NCI-H146 treated with DMSO at 0.1 percent for 48 hours (cell line): Measurements from ENCODE around the gene TNFRSF18.
"Not testable (repeated sequence)": the region's sequence is repeated elsewhere in the genome, so short reads cannot be mapped to it uniquely, and the experiment has no call there.

Experiments used
- DNase-seq: peaks from one replicate; lab custom pipeline; 2025; ENCODE audit not compliant: unreplicated experiment; lab: John Stamatoyannopoulos, UW

Gene TNFRSF18

GRCh38 chr1:1206376-1206965, at the start of gene TNFRSF18:
TNFRSF18 (minus strand) TSS chr1:1206592; CDS start chr1:1206571, 21 bp downstream.
- no peak for DNase-seq

- no peak for DNase-seq
These were observed 49.2 kb upstream of the TNFRSF18 start for GRCh38 chr1:1255611-1256010.

- no peak for DNase-seq
These were observed 48.7 kb upstream of the TNFRSF18 start for GRCh38 chr1:1255078-1255477.

GRCh38 chr1:1254667-1254998, 48.2 kb upstream of the TNFRSF18 start:
- no peak for DNase-seq

- no peak for DNase-seq
These were observed 47.7 kb upstream of the TNFRSF18 start for GRCh38 chr1:1253972-1254666.

GRCh38 chr1:1253314-1253713, 46.9 kb upstream of the TNFRSF18 start:
- no peak for DNase-seq

GRCh38 chr1:1250786-1251284, 44.4 kb upstream of the TNFRSF18 start:
- DNase-seq, result no peak

GRCh38 chr1:1248009-1248913, 41.9 kb upstream of the TNFRSF18 start:
- DNase-seq, result not testable (repeated sequence)

GRCh38 chr1:1247341-1247913, 41.0 kb upstream of the TNFRSF18 start:
- DNase-seq, result no peak

GRCh38 chr1:1246577-1247340, 40.4 kb upstream of the TNFRSF18 start, which contains the start of gene C1QTNF12:
C1QTNF12 (minus strand) TSS chr1:1246722; CDS start chr1:1246690, 32 bp downstream.
- no peak for DNase-seq

- DNase-seq, result no peak
These were observed 39.6 kb upstream of the TNFRSF18 start for GRCh38 chr1:1245817-1246576.

GRCh38 chr1:1245178-1245816, 38.9 kb upstream of the TNFRSF18 start:
- no peak for DNase-seq

GRCh38 chr1:1244192-1244811, 37.9 kb upstream of the TNFRSF18 start:
- no peak for DNase-seq

- DNase-seq, result no peak
These were observed 37.4 kb upstream of the TNFRSF18 start for GRCh38 chr1:1243807-1244191.

- no peak for DNase-seq
These were observed 36.9 kb upstream of the TNFRSF18 start for GRCh38 chr1:1243266-1243660.

GRCh38 chr1:1242461-1243265, 36.3 kb upstream of the TNFRSF18 start:
- DNase-seq, result no peak

- no peak for DNase-seq
These were observed 35.3 kb upstream of the TNFRSF18 start for GRCh38 chr1:1241588-1242219.
